Calu3 (cell line): Measurements from ENCODE around the gene DLGAP4. TPM values are rescaled to one million over a fixed set of nuclear protein-coding genes. Genes with fewer than 3 reads are reported as not detected.

ENCODE experiments used
- BruUV-seq: library from RNA; stranded (reverse); fragments of 400-500 nt; replicated peaks from 2 replicates; lab custom pipeline; 2021; lab: Mats Ljungman, UMichigan
- CTCF ChIA-PET: fragments of 300-600 bp; sonication (Branson Sonifier 250); formaldehyde crosslinking; loops from one replicate; lab custom pipeline; 2022; ENCODE audit warnings: antibody characterized with exemption; lab: Charles Lee
- DNase-seq: peaks from one replicate; pipeline ENCODE4 v3.0.0; 2022
- H3K27ac Mint-ChIP-seq: one replicate; pipeline ENCODE4 v1.8.0; 2022; ENCODE audit warnings: mixed read lengths; ENCODE audit not compliant: unreplicated experiment
- H3K27me3 Mint-ChIP-seq: one replicate; pipeline ENCODE4 v1.8.0; 2022; ENCODE audit warnings: mixed read lengths; ENCODE audit not compliant: unreplicated experiment
- H3K36me3 Mint-ChIP-seq: one replicate; pipeline ENCODE4 v1.8.0; 2022; ENCODE audit warnings: mild to moderate bottlenecking, moderate library complexity, mixed read lengths; ENCODE audit not compliant: insufficient read depth, unreplicated experiment
- H3K4me1 Mint-ChIP-seq: one replicate; pipeline ENCODE4 v1.8.0; 2022; ENCODE audit warnings: mild to moderate bottlenecking, low read depth, mixed read lengths; ENCODE audit not compliant: unreplicated experiment
- H3K4me3 Mint-ChIP-seq: one replicate; pipeline ENCODE4 v1.8.0; 2022; ENCODE audit warnings: mild to moderate bottlenecking, low read depth, moderate library complexity, mixed read lengths; ENCODE audit not compliant: unreplicated experiment
- H3K9me3 Mint-ChIP-seq: one replicate; pipeline ENCODE4 v1.8.0; 2022; ENCODE audit warnings: low read depth, mixed read lengths; ENCODE audit not compliant: unreplicated experiment
- intact Hi-C: fragments of 100-400 bp; cut with micrococcal nuclease; formaldehyde crosslinking; loops from one replicate; pipeline ENCODE4 v1.10.0; 2022; ENCODE audit not compliant: unreplicated experiment
- total RNA-seq: library from RNA; stranded (reverse); gene quantifications from 2 replicates; pipeline ENCODE4 v1.2.3, GENCODE V29; 2022
- TF ChIP-seq, protein P1 (sequence below): fragments of 200-600 bp; IDR thresholded peaks from one replicate; pipeline ENCODE4 v1.8.0; 2022; ENCODE audit warnings: antibody characterized with exemption; ENCODE audit not compliant: unreplicated experiment

Gene DLGAP4
- total RNA-seq, 1 experiment from 2014 or later = 66.4 TPM

DNA sequence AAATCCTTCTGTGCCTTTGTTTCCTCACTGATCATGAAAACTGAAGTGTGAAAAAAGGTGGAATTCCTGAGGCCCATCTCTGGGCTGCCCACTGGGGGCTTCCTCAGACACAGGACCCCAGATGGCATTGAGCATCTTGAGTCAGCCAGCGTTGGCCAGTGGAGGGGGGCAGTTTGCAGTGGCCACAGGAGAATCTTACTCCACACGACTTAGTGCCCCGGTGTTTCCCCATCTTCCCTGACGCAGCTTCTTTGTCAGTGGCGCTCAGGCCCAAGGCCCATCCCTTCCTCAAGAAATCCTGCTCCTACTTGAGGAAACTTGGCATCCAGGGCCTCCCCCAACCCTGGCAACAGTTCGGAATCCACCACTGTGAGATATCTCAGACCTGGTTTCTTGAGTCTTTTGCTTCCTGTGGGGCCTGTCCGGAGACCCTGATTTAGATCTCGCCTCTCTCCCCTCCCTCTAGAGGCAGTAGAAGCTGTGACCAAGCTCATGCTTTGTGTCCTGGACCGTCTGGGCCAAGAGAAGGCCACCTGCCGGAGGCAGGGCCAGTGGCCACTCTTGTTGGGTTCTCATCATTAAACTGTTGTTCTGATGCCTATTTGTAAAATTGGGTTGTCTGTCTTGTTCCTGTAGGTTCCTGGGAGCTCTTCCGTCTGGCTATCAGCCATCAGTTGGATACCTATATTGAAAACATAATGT, 20.2 kb upstream of the DLGAP4 start:
- no peaks in the 10 kb centered on the region for H3K9me3 Mint-ChIP-seq
- no peak overlapping the region for H3K4me3 Mint-ChIP-seq
- CTCF ChIA-PET = interaction anchor here (0.6 kb wide), 1 partner anchor 207 kb away, joined by 5 read pairs; no protein-coding TSS in a partner anchor
- H3K27ac Mint-ChIP-seq = no peak overlapping the region
- H3K27me3 Mint-ChIP-seq = peaks cover 89% of the 10 kb centered on the region
- intact Hi-C loops = no loop called here
- H3K36me3 Mint-ChIP-seq = no peaks in the 10 kb centered on the region
- no TSS peak for BruUV-seq
- DNase-seq = no peak
- H3K4me1 Mint-ChIP-seq = no peaks in the 10 kb centered on the region
- TF ChIP-seq, protein P1, sequence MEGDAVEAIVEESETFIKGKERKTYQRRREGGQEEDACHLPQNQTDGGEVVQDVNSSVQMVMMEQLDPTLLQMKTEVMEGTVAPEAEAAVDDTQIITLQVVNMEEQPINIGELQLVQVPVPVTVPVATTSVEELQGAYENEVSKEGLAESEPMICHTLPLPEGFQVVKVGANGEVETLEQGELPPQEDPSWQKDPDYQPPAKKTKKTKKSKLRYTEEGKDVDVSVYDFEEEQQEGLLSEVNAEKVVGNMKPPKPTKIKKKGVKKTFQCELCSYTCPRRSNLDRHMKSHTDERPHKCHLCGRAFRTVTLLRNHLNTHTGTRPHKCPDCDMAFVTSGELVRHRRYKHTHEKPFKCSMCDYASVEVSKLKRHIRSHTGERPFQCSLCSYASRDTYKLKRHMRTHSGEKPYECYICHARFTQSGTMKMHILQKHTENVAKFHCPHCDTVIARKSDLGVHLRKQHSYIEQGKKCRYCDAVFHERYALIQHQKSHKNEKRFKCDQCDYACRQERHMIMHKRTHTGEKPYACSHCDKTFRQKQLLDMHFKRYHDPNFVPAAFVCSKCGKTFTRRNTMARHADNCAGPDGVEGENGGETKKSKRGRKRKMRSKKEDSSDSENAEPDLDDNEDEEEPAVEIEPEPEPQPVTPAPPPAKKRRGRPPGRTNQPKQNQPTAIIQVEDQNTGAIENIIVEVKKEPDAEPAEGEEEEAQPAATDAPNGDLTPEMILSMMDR = no peak

GRCh38 chr20:36297656-36298055, 8.5 kb upstream of the DLGAP4 start:
- TF ChIP-seq, protein P1 = no peak
- intact Hi-C loops = no loop called here
- H3K4me3 Mint-ChIP-seq = no peak overlapping the region
- no peaks in the 10 kb centered on the region for H3K36me3 Mint-ChIP-seq
- no peaks in the 10 kb centered on the region for H3K4me1 Mint-ChIP-seq
- H3K9me3 Mint-ChIP-seq = no peaks in the 10 kb centered on the region
- no peak for DNase-seq
- H3K27me3 Mint-ChIP-seq = peaks cover 81% of the 10 kb centered on the region
- no peak overlapping the region for H3K27ac Mint-ChIP-seq
- no TSS peak for BruUV-seq
- CTCF ChIA-PET = interaction anchor here (1.7 kb wide), 1 partner anchor 16 kb away, joined by 3 read pairs; no protein-coding TSS in a partner anchor

GRCh38 chr20:36298061-36298460, 8.1 kb upstream of the DLGAP4 start:
- Mint-ChIP-seq H3K36me3 (no peaks in the 10 kb centered on the region), H3K27ac (no peak overlapping the region), H3K27me3 (peaks cover 85% of the 10 kb centered on the region), H3K4me3 (no peak overlapping the region), H3K4me1 (no peaks in the 10 kb centered on the region), H3K9me3 (no peaks in the 10 kb centered on the region)
- no TSS peak for BruUV-seq
- no peak for DNase-seq
- CTCF ChIA-PET = interaction anchor here (1.7 kb wide), 1 partner anchor 15 kb away, joined by 3 read pairs; no protein-coding TSS in a partner anchor
- TF ChIP-seq, protein P1 = no peak
- intact Hi-C loops = no loop called here

- no TSS peak for BruUV-seq
- CTCF ChIA-PET = interaction anchor here (1.7 kb wide), 1 partner anchor 14 kb away, joined by 3 read pairs; no protein-coding TSS in a partner anchor
- Mint-ChIP-seq H3K27ac (no peak overlapping the region), H3K36me3 (no peaks in the 10 kb centered on the region), H3K27me3 (peaks cover 93% of the 10 kb centered on the region), H3K4me1 (no peaks in the 10 kb centered on the region), H3K4me3 (no peak overlapping the region), H3K9me3 (no peaks in the 10 kb centered on the region)
- TF ChIP-seq, protein P1 = no peak
- no peak for DNase-seq
- intact Hi-C loops = no loop called here
Observed at GRCh38 chr20:36298795-36299339, 7.3 kb upstream of the DLGAP4 start.
